DND-41 (cell line): ENCODE data around the gene COL25A1.

ENCODE experiments used
- ATAC-seq: fragments of 200-7000 bp; cut with Tn5 transposase; 3 replicates; pipeline ENCODE4 v1.9.1; 2021; ENCODE audit warnings: low read depth; ENCODE audit not compliant: insufficient read depth
- DNase-seq: peaks from one replicate; pipeline ENCODE4 v3.0.0-alpha.2; 2020
- H2AFZ ChIP-seq: 2 replicates; pipeline ENCODE4 v1.6.0; 2012; ENCODE audit warnings: low read depth, low read length
- H3K27ac ChIP-seq: 2 replicates; pipeline ENCODE4 v1.5.1; 2012; ENCODE audit warnings: low read length, inconsistent platforms
- H3K27me3 ChIP-seq: fragments of 200-600 bp; sonication (generic); 2 replicates; pipeline ENCODE4 v1.6.0; 2012; ENCODE audit warnings: low read length, mild to moderate bottlenecking, inconsistent platforms; ENCODE audit not compliant: insufficient read depth, poor library complexity
- H3K36me3 ChIP-seq: 2 replicates; pipeline ENCODE4 v1.5.1; 2012; ENCODE audit warnings: low read length, inconsistent platforms; ENCODE audit not compliant: insufficient read depth
- H3K4me1 ChIP-seq: 2 replicates; pipeline ENCODE4 v1.5.1; 2012; ENCODE audit warnings: mild to moderate bottlenecking, low read length; ENCODE audit not compliant: insufficient read depth
- H3K4me2 ChIP-seq: 2 replicates; pipeline ENCODE4 v1.6.0; 2012; ENCODE audit warnings: mild to moderate bottlenecking, moderate library complexity, low read length, inconsistent platforms; ENCODE audit not compliant: insufficient read depth
- H3K4me3 ChIP-seq, 2 experiments: fragments of 200-600 bp in 1 of 2; shearing (Covaris generic) in 1 of 2; 2 replicates each; pipeline ENCODE4 v1.5.1; 2012 to 2016; ENCODE audit warnings: inconsistent platforms in 2 of 2, low read length in 2 of 2, mild to moderate bottlenecking in 2 of 2, low read depth in 1 of 2, moderate library complexity in 1 of 2
- H3K79me2 ChIP-seq: 2 replicates; pipeline ENCODE4 v1.6.0; 2012; ENCODE audit warnings: low read length, inconsistent platforms; ENCODE audit not compliant: insufficient read depth
- H3K9ac ChIP-seq: 2 replicates; pipeline ENCODE4 v1.6.0; 2012; ENCODE audit warnings: low read depth, mild to moderate bottlenecking, inconsistent platforms, low read length, moderate library complexity
- H3K9me3 ChIP-seq: 2 replicates; pipeline ENCODE4 v1.5.1; 2012; ENCODE audit warnings: low read length, moderate library complexity, mild to moderate bottlenecking, inconsistent platforms; ENCODE audit not compliant: insufficient read depth, severe bottlenecking
- H4K20me1 ChIP-seq: 2 replicates; pipeline ENCODE4 v1.6.0; 2012; ENCODE audit warnings: low read length; ENCODE audit not compliant: insufficient read depth
- CTCF ChIP-seq: IDR thresholded peaks from 2 replicates; pipeline ENCODE4 v1.5.1; 2012; ENCODE audit warnings: borderline replicate concordance, low read length, moderate library complexity, mild to moderate bottlenecking; ENCODE audit not compliant: poor library complexity, severe bottlenecking; ENCODE audit errors: extremely low read depth
- EZH2 ChIP-seq: IDR thresholded peaks from 3 replicates; pipeline ENCODE4 v1.6.1; 2012; ENCODE audit warnings: borderline replicate concordance, low read depth, mild to moderate bottlenecking, moderate library complexity, low read length, inconsistent platforms; ENCODE audit not compliant: severe bottlenecking

Gene COL25A1

GRCh38 chr4:108900018-108900580, 402.4 kb downstream of the COL25A1 start:
- Histone ChIP-seq H3K9me3 (no peaks in the 10 kb centered on the region), H2AFZ (no peak overlapping the region), H3K27me3 (no peaks in the 10 kb centered on the region), H4K20me1 (no peaks in the 10 kb centered on the region), H3K36me3 (no peaks in the 10 kb centered on the region), H3K4me3 (no peak overlapping the region), H3K27ac (no peak overlapping the region), H3K79me2 (no peaks in the 10 kb centered on the region), H3K4me2 (no peak overlapping the region), H3K4me1 (peaks cover 3% of the 10 kb centered on the region; the same call in 1 of the 2 replicates), H3K9ac (no peak overlapping the region)
- TF ChIP-seq CTCF (no peak), EZH2 (no peak)
- ATAC-seq: no peak
- DNase-seq: no peak

GRCh38 chr4:108893468-108893867, 409.0 kb downstream of the COL25A1 start:
- no peak for ATAC-seq
- Histone ChIP-seq H3K79me2 (no peaks in the 10 kb centered on the region), H3K4me1 (no peaks in the 10 kb centered on the region), H3K27ac (no peak overlapping the region), H3K27me3 (no peaks in the 10 kb centered on the region), H3K36me3 (no peaks in the 10 kb centered on the region), H3K4me2 (no peak overlapping the region), H3K4me3 (no peak overlapping the region), H2AFZ (no peak overlapping the region), H4K20me1 (no peaks in the 10 kb centered on the region), H3K9ac (no peak overlapping the region), H3K9me3 (no peaks in the 10 kb centered on the region)
- no peak for DNase-seq
- no peak for TF ChIP-seq CTCF
- no peak for TF ChIP-seq EZH2

GRCh38 chr4:108891896-108892590, 410.4 kb downstream of the COL25A1 start:
- no peaks in the 10 kb centered on the region for H3K36me3 ChIP-seq
- no peaks in the 10 kb centered on the region for H3K4me1 ChIP-seq
- H3K79me2 ChIP-seq: no peaks in the 10 kb centered on the region
- DNase-seq (no peak), ATAC-seq (no peak)
- no peak overlapping the region for H3K27ac ChIP-seq
- no peak for TF ChIP-seq CTCF
- no peak for TF ChIP-seq EZH2
- H4K20me1 ChIP-seq: no peaks in the 10 kb centered on the region
- H3K9me3 ChIP-seq: no peaks in the 10 kb centered on the region
- no peaks in the 10 kb centered on the region for H3K27me3 ChIP-seq
- no peak overlapping the region for H2AFZ ChIP-seq
- no peak overlapping the region for H3K9ac ChIP-seq
- H3K4me2 ChIP-seq: no peak overlapping the region
- no peak overlapping the region for H3K4me3 ChIP-seq
